Heart right ventricle (tissue), 16 donors: ENCODE data around the gene ADPGK. TPM values are rescaled to one million over a fixed set of nuclear protein-coding genes. Genes with fewer than 3 reads are reported as not detected.

ENCODE experiments used
- ATAC-seq, 8 donors: fragments of 200-7000 bp; cut with Tn5 transposase; one replicate each; pipeline ENCODE4 v1.9.1; 2020; ENCODE audit warnings: mild to moderate bottlenecking in 8 of 8, moderate library complexity in 8 of 8, moderate number of reproducible peaks in 1 of 8
- DNase-seq, 2 donors: peaks; one replicate each; pipeline ENCODE4 v3.0.0-alpha.2; 2020
- H3K27ac ChIP-seq, 10 donors: fragments of 200-600 bp; sonication (generic) in 2 of 10; one replicate each; pipeline versions ENCODE4 v1.5.0 to v1.8.0; 2020 to 2022; ENCODE audit warnings: mild to moderate bottlenecking in 3 of 10
- H3K27me3 ChIP-seq, 7 donors: fragments of 200-600 bp; one replicate each; pipeline ENCODE4 v1.8.0; 2021 to 2022; ENCODE audit warnings: mild to moderate bottlenecking in 2 of 7
- H3K36me3 ChIP-seq, 9 donors: fragments of 200-600 bp; sonication (generic) in 1 of 9; one replicate each; pipeline versions ENCODE4 v1.5.0 to v1.8.0; 2020 to 2022; ENCODE audit warnings: mild to moderate bottlenecking in 2 of 9
- H3K4me1 ChIP-seq, 9 donors: fragments of 200-600 bp; sonication (generic) in 1 of 9; one replicate each; pipeline versions ENCODE4 v1.5.0 to v1.8.0; 2020 to 2022; ENCODE audit warnings: mild to moderate bottlenecking in 4 of 9
- H3K4me3 ChIP-seq, 10 donors: fragments of 200-600 bp; sonication (generic) in 2 of 10; one replicate each; pipeline versions ENCODE4 v1.5.0 to v1.8.0; 2020 to 2022; ENCODE audit warnings: mild to moderate bottlenecking in 7 of 10, moderate library complexity in 2 of 10
- H3K9me3 ChIP-seq, 11 donors: fragments of 200-600 bp in 10 of 11; sonication (generic) in 2 of 11; one replicate each; pipeline versions ENCODE4 v1.5.0 to v1.8.0; 2013 to 2022; ENCODE audit warnings: mild to moderate bottlenecking in 2 of 11, control low read depth in 1 of 11, moderate library complexity in 1 of 11
- CTCF ChIP-seq, 9 donors: fragments of 200-600 bp; sonication (generic) in 2 of 9; IDR thresholded peaks; one replicate each; pipeline versions ENCODE4 v1.5.0 to v1.8.0; 2021 to 2022; ENCODE audit warnings: antibody characterized with exemption in 9 of 9, mild to moderate bottlenecking in 5 of 9, moderate library complexity in 1 of 9
- WGBS, 2 donors: extraction: QIAGEN DNeasy Blood & Tissue Kit; methylation state at CpG; one replicate each; pipeline ENCODE4 v1.1.7; 2013; ENCODE audit warnings: inconsistent platforms in 1 of 2; 5-methylcytosine and 5-hydroxymethylcytosine counted together
- intact Hi-C, 10 donors: fragments of 100-400 bp; cut with DNase I; formaldehyde crosslinking; loops; one replicate each; pipeline versions ENCODE4 v1.11.1 to v1.14.2; 2022
- polyA plus RNA-seq, 2 donors: library from polyadenylated mRNA; stranded (reverse); fragments of 200-250 nt; gene quantifications; one replicate each; pipeline ENCODE4 v1.2.3, GENCODE V29; 2013
- total RNA-seq, 10 donors: library from RNA; stranded (reverse); fragmentation: NEBNext Ultra II Directional in 3 of 10; extraction: Animal tissue kit (Norgen Biotek cat#: 25700) in 3 of 10; gene quantifications; one replicate each; pipeline versions ENCODE4 v1.2.1 to v1.2.4, GENCODE V29; 2021 to 2023
- donor health status: Arrhythmogenic right ventricular cardiomyopathy.
- donor health status: ischemic (EF 13 %, LVEDD 7.1; RV severe dilation, severe dysfunction).
- donor health status: healthy with polysubstance abuse.
- donor health status: DM: no; HTN: yes; CAD: no.
- donor health status: DM: no; HTN: no; CAD: no.
- donor health status: ischemic (EF 25% LVEDD 6.9; RV normal size, moderate dysfunction).
- donor health status: ischemic (EF 25% LVEDD 5.7; RV mildly dilated, moderate dysfunction).
- donor health status: healthy.
- donor health status: DM: yes; HTN: yes; CAD: no.
- donor health status: Ischemic cardiomyopathy.
- donor health status: ischemic (EF 35%, LVEDD 5.7; RV mildly dilated, moderate dysfunction).
- donor health status: nonischemic (EF 11% LVEDD 7.7; RV severe dilation, severe dysfunction).
- donor health status: DM: yes; HTN: yes; CAD: no.
- donor health status: PGD.
- donor health status: ischemic (EF 29% LVEDD 5.4; RV normal size, mild dysfunction).
- donor health status: nonischemic (EF 23%, LVEDD 6.1; RV moderate dilation, normal function).

Gene ADPGK
- total and polyA plus RNA-seq, 12 donors = 6.4 to 22.8 (median 10.9) TPM

- H3K4me3 ChIP-seq = peak overlapping the region in 7 of 10 donors; percentile 44 to 63 (median 56)
- intact Hi-C loops = loop anchor here in 8 of 10 donors (2.0 to 10.0 kb wide), 5 partner anchors 285 to 479 kb away; no protein-coding TSS in a partner anchor
- ATAC-seq (no peak), DNase-seq (no peak)
- no peak overlapping the region for H3K27ac ChIP-seq
- TF ChIP-seq CTCF (IDR thresholded peaks at IDR 0.05) = no peak
- peaks cover 0 to 17% (median 8%) of the 10 kb centered on the region in 9 donors for H3K4me1 ChIP-seq
- peaks cover 0 to 77% (median 49%) of the 10 kb centered on the region in 7 donors for H3K27me3 ChIP-seq
- H3K36me3 ChIP-seq = no peaks in the 10 kb centered on the region
- 74 to 77% methylated on average over 7 of the region's 7 CpGs for WGBS, 2 donors
- no peaks in the 10 kb centered on the region for H3K9me3 ChIP-seq
Observed at GRCh38 chr15:72796210-72796514, 12.6 kb upstream of the ADPGK start.

GRCh38 chr15:72793766-72794660 is 10.5 kb upstream of the ADPGK start:
- Histone ChIP-seq H3K27ac (peak overlapping the region in 2 of 10 donors; percentile 16 to 26), H3K4me1 (peaks cover 0 to 17% (median 8%) of the 10 kb centered on the region in 9 donors), H3K4me3 (no peak overlapping the region), H3K27me3 (peaks cover 0 to 81% (median 42%) of the 10 kb centered on the region in 7 donors), H3K9me3 (no peaks in the 10 kb centered on the region), H3K36me3 (no peaks in the 10 kb centered on the region)
- WGBS, 2 donors = 57 to 67% methylated on average over 7 of the region's 7 CpGs
- no peak for TF ChIP-seq CTCF (IDR thresholded peaks at IDR 0.05)
- ATAC-seq (no peak), DNase-seq (no peak)
- intact Hi-C loops = loop anchor here in 1 of 10 donors (10.0 kb wide), 1 partner anchor 481 kb away; no protein-coding TSS in a partner anchor

- 69 to 72% methylated on average over 2 of the region's 2 CpGs for WGBS, 2 donors
- Histone ChIP-seq H3K4me1 (peaks cover 0 to 17% (median 8%) of the 10 kb centered on the region in 9 donors), H3K9me3 (no peaks in the 10 kb centered on the region), H3K27me3 (peaks cover 0 to 68% (median 34%) of the 10 kb centered on the region in 7 donors), H3K4me3 (no peak overlapping the region), H3K27ac (no peak overlapping the region), H3K36me3 (no peaks in the 10 kb centered on the region)
- TF ChIP-seq CTCF (IDR thresholded peaks at IDR 0.05) = no peak
- intact Hi-C loops = loop anchor here in 1 of 10 donors (10.0 kb wide), 1 partner anchor 482 kb away; no protein-coding TSS in a partner anchor
- DNase-seq (no peak), ATAC-seq (no peak)
Observed at GRCh38 chr15:72792431-72792830, 8.9 kb upstream of the ADPGK start.

GRCh38 chr15:72790302-72790910 is 6.8 kb upstream of the ADPGK start:
- DNase-seq = no peak
- peaks cover 0 to 7% (median 0%) of the 10 kb centered on the region in 9 donors for H3K4me1 ChIP-seq
- no peak overlapping the region for H3K4me3 ChIP-seq
- H3K9me3 ChIP-seq = no peaks in the 10 kb centered on the region
- no peak overlapping the region for H3K27ac ChIP-seq
- 79 to 80% methylated on average over 1 of the region's 1 CpG for WGBS, 2 donors
- peaks cover 0 to 48% (median 17%) of the 10 kb centered on the region in 7 donors for H3K27me3 ChIP-seq
- intact Hi-C loops = loop anchor here in 1 of 10 donors (10.0 kb wide), 1 partner anchor 484 kb away; no protein-coding TSS in a partner anchor
- ATAC-seq = no peak
- H3K36me3 ChIP-seq = no peaks in the 10 kb centered on the region
- no peak for TF ChIP-seq CTCF (IDR thresholded peaks at IDR 0.05)
